Stimulated activated CD4-positive, alpha-beta T cell treated with anti-CD3 and anti-CD28 coated beads, Interleukin-2, amount 100 ng/mL, for 24 hours (primary cell): ENCODE measurements around the gene BLTP3B.
"Not testable (repeated sequence)": the region's sequence is repeated elsewhere in the genome, so short reads cannot be mapped to it uniquely, and the experiment has no call there.

Source experiments
- DNase-seq, 2 donors: peaks; one replicate each; pipeline ENCODE4 v3.0.0-alpha.2; 2020

The BLTP3B gene

GRCh38 chr12:100142851-100143559 lies at the start of gene BLTP3B:
BLTP3B (minus strand) TSS chr12:100142874; CDS start chr12:100142635, 239 bp downstream.
- peak; percentile 95 for DNase-seq

GRCh38 chr12:100189636-100190394 lies 47.1 kb upstream of the BLTP3B start:
- DNase-seq: no peak

GRCh38 chr12:100188888-100189635 lies 46.4 kb upstream of the BLTP3B start:
- not testable (repeated sequence) for DNase-seq

- DNase-seq: no peak
Observed at GRCh38 chr12:100187857-100188519, 45.3 kb upstream of the BLTP3B start.

- DNase-seq: no peak
Observed at GRCh38 chr12:100187068-100187467, 44.4 kb upstream of the BLTP3B start.

- no peak for DNase-seq
Observed at GRCh38 chr12:100186071-100186470, 43.4 kb upstream of the BLTP3B start.

GRCh38 chr12:100185361-100185894 lies 42.8 kb upstream of the BLTP3B start:
- DNase-seq: no peak

GRCh38 chr12:100184549-100185145 lies 42.0 kb upstream of the BLTP3B start:
- DNase-seq: no peak

- DNase-seq: no peak
Observed at GRCh38 chr12:100179252-100179651, 36.6 kb upstream of the BLTP3B start.

- DNase-seq: not testable (repeated sequence)
Observed at GRCh38 chr12:100176493-100176892, 33.8 kb upstream of the BLTP3B start.

GRCh38 chr12:100174495-100174894 lies 31.8 kb upstream of the BLTP3B start:
- no peak for DNase-seq

GRCh38 chr12:100173111-100173510 lies 30.4 kb upstream of the BLTP3B start:
- no peak for DNase-seq

GRCh38 chr12:100171248-100171647 lies 28.6 kb upstream of the BLTP3B start:
- DNase-seq: no peak

- no peak for DNase-seq
Observed at GRCh38 chr12:100170313-100170858, 27.7 kb upstream of the BLTP3B start.

- DNase-seq: no peak
Observed at GRCh38 chr12:100169345-100169744, 26.7 kb upstream of the BLTP3B start.

- no peak for DNase-seq
Observed at GRCh38 chr12:100168562-100168961, 25.9 kb upstream of the BLTP3B start.

- no peak for DNase-seq
Observed at GRCh38 chr12:100166232-100166631, 23.6 kb upstream of the BLTP3B start.

- DNase-seq: no peak
Observed at GRCh38 chr12:100165356-100165755, 22.7 kb upstream of the BLTP3B start.

- no peak for DNase-seq
Observed at GRCh38 chr12:100164153-100164704, 21.6 kb upstream of the BLTP3B start.

GRCh38 chr12:100163416-100164152 lies 20.9 kb upstream of the BLTP3B start:
- DNase-seq: peak; percentile 71
